Endothelial cell of umbilical vein (primary cell): ENCODE measurements around the gene MRM2. TPM values are rescaled to one million over a fixed set of nuclear protein-coding genes. Genes with fewer than 3 reads are reported as not detected.

Source experiments
- BruUV-seq: library from RNA; stranded (reverse); fragments of 400-500 nt; replicated peaks from 2 replicates; lab custom pipeline; 2021; lab: Mats Ljungman, UMichigan
- CTCF ChIA-PET: fragments of 300-600, 350-600 bp; sonication (Branson Sonifier 250); formaldehyde crosslinking; loops from one replicate; lab custom pipeline; 2021; ENCODE audit warnings: antibody characterized with exemption, inconsistent platforms; lab: Charles Lee
- POLR2A ChIA-PET: fragments of 300-600, 350-600 bp; sonication (Branson Sonifier 250); formaldehyde crosslinking; loops from one replicate; lab custom pipeline; 2021; ENCODE audit warnings: antibody characterized with exemption, inconsistent platforms; lab: Charles Lee
- DNase-seq: peaks from one replicate; pipeline ENCODE4 v3.0.0-alpha.2; 2011; ENCODE audit warnings: low read depth, low spot score
- FAIRE-seq: peaks from 2 replicates; lab custom pipeline; 2011; peaks lifted over from hg19 to GRCh38; lab: Jason Lieb, UNC
- H2AFZ ChIP-seq: 2 replicates; pipeline ENCODE4 v1.6.0; 2012; ENCODE audit warnings: low read depth, low read length, control low read depth, inconsistent platforms
- H3K27ac ChIP-seq: 2 replicates; pipeline ENCODE4 v1.5.1; 2011; ENCODE audit warnings: low read depth, mild to moderate bottlenecking, control low read depth, low read length, moderate library complexity; ENCODE audit not compliant: insufficient read depth
- H3K27me3 ChIP-seq, 2 experiments: 2 replicates each; pipeline versions ENCODE4 v1.6.0 to v1.6.1; 2011; ENCODE audit warnings: low read length in 2 of 2, mixed read lengths in 1 of 2; ENCODE audit not compliant: control insufficient read depth in 2 of 2, insufficient read depth in 2 of 2
- H3K36me3 ChIP-seq, 2 experiments: 2 replicates in 1 of 2; 3 replicates in 1 of 2; pipeline ENCODE4 v1.5.1; 2011; ENCODE audit warnings: low read length in 2 of 2, mild to moderate bottlenecking in 1 of 2, moderate library complexity in 1 of 2; ENCODE audit not compliant: control insufficient read depth in 2 of 2, insufficient read depth in 2 of 2; ENCODE audit errors: extremely low read depth in 1 of 2
- H3K4me1 ChIP-seq: 3 replicates; pipeline ENCODE4 v1.5.1; 2011; ENCODE audit warnings: mild to moderate bottlenecking, low read length; ENCODE audit not compliant: control insufficient read depth, insufficient read depth; ENCODE audit errors: extremely low read depth
- H3K4me2 ChIP-seq: 2 replicates; pipeline ENCODE4 v1.6.1; 2011; ENCODE audit warnings: low read length, control low read depth, mixed read lengths; ENCODE audit not compliant: insufficient read depth
- H3K4me3 ChIP-seq, 3 experiments: fragments of 200-600 bp in 1 of 3; sonication (generic), shearing (Covaris generic) in 1 of 3; replicated peaks in 1 of 3; 2 replicates each; pipeline ENCODE4 v1.5.1; 2011 to 2016; ENCODE audit warnings: control low read depth in 3 of 3, low read length in 3 of 3, mild to moderate bottlenecking in 2 of 3, inconsistent platforms in 1 of 3, low read depth in 1 of 3, moderate library complexity in 1 of 3; ENCODE audit not compliant: insufficient read depth in 1 of 3
- H3K79me2 ChIP-seq: 2 replicates; pipeline ENCODE4 v1.6.0; 2012; ENCODE audit warnings: low read length, inconsistent platforms; ENCODE audit not compliant: control insufficient read depth, insufficient read depth
- H3K9ac ChIP-seq: replicated peaks from 2 replicates; pipeline ENCODE3; 2011; ENCODE audit warnings: low read length, control low read depth; ENCODE audit not compliant: insufficient read depth; ENCODE audit errors: extremely low read depth
- H3K9me1 ChIP-seq: replicated peaks from 3 replicates; pipeline ENCODE4 v1.6.0; 2011; ENCODE audit warnings: mild to moderate bottlenecking, low read length; ENCODE audit not compliant: control insufficient read depth, insufficient read depth; ENCODE audit errors: extremely low read depth
- H3K9me3 ChIP-seq: replicated peaks from 2 replicates; pipeline ENCODE4 v1.5.1; 2012; ENCODE audit warnings: low read length, inconsistent platforms; ENCODE audit not compliant: control insufficient read depth, insufficient read depth
- H4K20me1 ChIP-seq: replicated peaks from 2 replicates; pipeline ENCODE3; 2011; ENCODE audit warnings: mild to moderate bottlenecking, low read length; ENCODE audit not compliant: control insufficient read depth, insufficient read depth; ENCODE audit errors: extremely low read depth
- EZH2 ChIP-seq: IDR thresholded peaks from 2 replicates; pipeline ENCODE4 v1.6.1; 2012; ENCODE audit warnings: borderline replicate concordance, low read depth, mild to moderate bottlenecking, moderate library complexity, low read length, inconsistent platforms; ENCODE audit not compliant: severe bottlenecking
- FOS ChIP-seq: IDR thresholded peaks from 2 replicates; pipeline ENCODE4 v1.6.1; 2011; ENCODE audit warnings: mild to moderate bottlenecking, low read length, moderate library complexity, borderline replicate concordance; ENCODE audit not compliant: insufficient read depth
- GATA2 ChIP-seq: IDR thresholded peaks from 2 replicates; pipeline ENCODE4 v1.7.0; 2011; ENCODE audit warnings: low read depth, mild to moderate bottlenecking, moderate library complexity, mixed read lengths, low read length; ENCODE audit not compliant: insufficient read length, insufficient read depth
- JUN ChIP-seq: IDR thresholded peaks from 2 replicates; pipeline ENCODE4 v1.6.1; 2011; ENCODE audit warnings: borderline replicate concordance, low read depth; ENCODE audit not compliant: insufficient read length, insufficient read depth
- MYC ChIP-seq: IDR thresholded peaks from one replicate; pipeline ENCODE4 v1.6.1; 2011; ENCODE audit warnings: mild to moderate bottlenecking, low read depth, low read length
- POLR2A ChIP-seq: IDR thresholded peaks from 2 replicates; pipeline ENCODE4 v1.6.1; 2012; ENCODE audit warnings: low read depth, mild to moderate bottlenecking, control low read depth, low read length
- POLR2AphosphoS5 ChIP-seq: IDR thresholded peaks from 2 replicates; pipeline ENCODE4 v1.6.1; 2012; ENCODE audit warnings: low read depth, mild to moderate bottlenecking, control low read depth, low read length, moderate library complexity; ENCODE audit not compliant: insufficient read depth
- dilution Hi-C: fragments of 300-500 bp; cut with MboI; formaldehyde crosslinking; loops from one replicate; pipeline ENCODE4 v1.15.0; 2019; ENCODE audit warnings: low sequenced_read_pairs; ENCODE audit not compliant: extremely low pct_ligation_motif_present
- intact Hi-C: fragments of 100-400 bp; cut with micrococcal nuclease; formaldehyde crosslinking; loops from one replicate; pipeline ENCODE4 v1.10.0; 2022
- polyA plus RNA-seq, 4 experiments: library from polyadenylated mRNA; depleted of rRNA in 3 of 4; stranded (reverse) in 3 of 4; unstranded in 1 of 4; fragments of >200 nt; gene quantifications; 2 replicates each; pipeline versions ENCODE4 v1.2.1 to v1.2.3, GENCODE V29; 2011 to 2012; ENCODE audit warnings: missing spikeins in 1 of 4
- total RNA-seq: library from RNA; stranded (reverse); gene quantifications from 2 replicates; pipeline ENCODE4 v1.2.3, GENCODE V29; 2021
- TF ChIP-seq, protein P1 (sequence below): IDR thresholded peaks from 2 replicates; pipeline ENCODE4 v1.6.1; 2011; ENCODE audit not compliant: insufficient read depth, insufficient read length
- TF ChIP-seq, protein P2 (sequence below), 2 donors: IDR thresholded peaks; 1 replicate in 1 of 2; 2 replicates in 1 of 2; pipeline ENCODE4 v1.5.1; 2011; ENCODE audit warnings: low read length in 2 of 2, mild to moderate bottlenecking in 2 of 2, moderate library complexity in 2 of 2, control low read depth in 1 of 2, inconsistent platforms in 1 of 2, low read depth in 1 of 2; ENCODE audit not compliant: insufficient read depth in 1 of 2; ENCODE audit errors: extremely low read depth in 1 of 2

The MRM2 gene
- total and polyA plus RNA-seq, 2 donors (not counting 3 experiments of a cell fraction or from before 2014, with no cell fraction given): 10.6 to 20.8 TPM

DNA sequence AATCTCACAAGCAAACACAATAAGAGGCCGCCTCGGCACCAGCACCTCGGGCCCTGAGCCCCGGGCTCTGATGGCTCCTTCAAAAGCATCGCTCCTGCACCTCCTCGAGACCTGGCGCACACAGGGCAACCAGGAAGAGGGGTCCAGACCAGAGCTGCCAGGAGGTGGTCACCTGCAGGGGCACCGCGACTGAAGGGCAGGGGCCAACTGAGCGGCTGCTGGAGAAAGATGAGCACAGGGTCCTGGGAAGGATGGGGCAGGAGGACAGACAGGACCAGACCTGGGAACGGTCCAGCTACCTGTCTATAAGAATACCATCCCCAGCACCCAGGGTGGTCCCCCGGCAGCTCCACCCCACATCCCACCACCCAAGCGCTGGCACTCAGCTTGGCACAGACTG lies 30.1 kb downstream of the MRM2 start:
- dilution Hi-C loops: no loop called here

DNA sequence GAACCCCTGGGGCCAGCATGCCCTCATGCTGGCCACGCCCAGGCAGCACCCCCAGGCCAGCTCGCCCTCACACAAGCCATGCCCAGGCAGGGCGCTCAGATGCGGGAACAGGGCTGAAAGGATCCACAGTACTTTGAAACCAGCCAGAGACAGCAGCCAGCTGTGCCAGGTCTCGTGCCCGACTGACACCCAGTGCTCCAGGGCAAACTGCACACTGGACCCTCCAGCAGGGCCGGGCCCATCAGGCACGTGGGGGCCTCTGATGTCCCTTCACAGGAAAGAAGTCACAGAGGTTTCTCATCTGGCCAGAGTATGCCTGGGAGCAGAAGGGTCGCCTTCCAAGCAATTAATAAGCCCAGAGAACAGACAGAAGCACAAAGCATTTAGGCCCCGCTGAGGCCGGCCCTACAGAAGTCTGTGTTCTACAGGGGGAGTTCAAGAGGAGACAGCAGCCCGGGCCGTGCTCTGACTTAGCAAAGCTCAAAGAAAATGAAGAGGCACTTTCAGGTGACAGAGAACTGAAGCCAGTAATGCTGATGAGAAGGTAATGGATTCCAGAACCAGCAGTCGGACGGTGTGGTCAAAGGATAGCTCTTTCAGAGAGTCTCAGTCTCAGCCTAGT lies 30.6 kb downstream of the MRM2 start:
- Histone ChIP-seq H3K9ac (no peak overlapping the region), H3K27ac (no peak overlapping the region)
- dilution Hi-C loops: no loop called here

More for the DNA sequence above, 30.1 kb downstream of the MRM2 start:
- Histone ChIP-seq H3K79me2 (no peaks in the 10 kb centered on the region), H3K36me3 (peaks cover 7 to 36% of the 10 kb centered on the region in 2 experiments), H3K27ac (no peak overlapping the region), H3K9me1 (no peaks in the 10 kb centered on the region), H3K9ac (no peak overlapping the region), H3K27me3 (no peaks in the 10 kb centered on the region), H3K4me2 (no peak overlapping the region), H3K4me3 (no peak overlapping the region), H3K9me3 (no peaks in the 10 kb centered on the region), H2AFZ (no peak overlapping the region), H3K4me1 (no peaks in the 10 kb centered on the region), H4K20me1 (no peaks in the 10 kb centered on the region)
- no TSS peak for BruUV-seq
- ChIA-PET CTCF (no interaction called here), POLR2A (no interaction called here)
- TF ChIP-seq POLR2AphosphoS5: no peak
- intact Hi-C loops: no loop called here
- FAIRE-seq (no peak), DNase-seq (no peak)

More for the DNA sequence above, 30.6 kb downstream of the MRM2 start:
- CTCF ChIA-PET: no interaction called here
- POLR2A ChIA-PET: no interaction called here
- no peak overlapping the region for H3K4me3 ChIP-seq
- H3K4me1 ChIP-seq: no peaks in the 10 kb centered on the region
- no peak overlapping the region for H3K4me2 ChIP-seq
- TF ChIP-seq, protein P1, sequence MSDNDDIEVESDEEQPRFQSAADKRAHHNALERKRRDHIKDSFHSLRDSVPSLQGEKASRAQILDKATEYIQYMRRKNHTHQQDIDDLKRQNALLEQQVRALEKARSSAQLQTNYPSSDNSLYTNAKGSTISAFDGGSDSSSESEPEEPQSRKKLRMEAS: no peak
- TF ChIP-seq POLR2A: no peak
- TF ChIP-seq FOS: no peak
- TF ChIP-seq JUN: no peak
- no peak for TF ChIP-seq GATA2
- TF ChIP-seq EZH2: no peak
- no peak for TF ChIP-seq POLR2AphosphoS5
- TF ChIP-seq MYC: no peak
- TF ChIP-seq, protein P2, sequence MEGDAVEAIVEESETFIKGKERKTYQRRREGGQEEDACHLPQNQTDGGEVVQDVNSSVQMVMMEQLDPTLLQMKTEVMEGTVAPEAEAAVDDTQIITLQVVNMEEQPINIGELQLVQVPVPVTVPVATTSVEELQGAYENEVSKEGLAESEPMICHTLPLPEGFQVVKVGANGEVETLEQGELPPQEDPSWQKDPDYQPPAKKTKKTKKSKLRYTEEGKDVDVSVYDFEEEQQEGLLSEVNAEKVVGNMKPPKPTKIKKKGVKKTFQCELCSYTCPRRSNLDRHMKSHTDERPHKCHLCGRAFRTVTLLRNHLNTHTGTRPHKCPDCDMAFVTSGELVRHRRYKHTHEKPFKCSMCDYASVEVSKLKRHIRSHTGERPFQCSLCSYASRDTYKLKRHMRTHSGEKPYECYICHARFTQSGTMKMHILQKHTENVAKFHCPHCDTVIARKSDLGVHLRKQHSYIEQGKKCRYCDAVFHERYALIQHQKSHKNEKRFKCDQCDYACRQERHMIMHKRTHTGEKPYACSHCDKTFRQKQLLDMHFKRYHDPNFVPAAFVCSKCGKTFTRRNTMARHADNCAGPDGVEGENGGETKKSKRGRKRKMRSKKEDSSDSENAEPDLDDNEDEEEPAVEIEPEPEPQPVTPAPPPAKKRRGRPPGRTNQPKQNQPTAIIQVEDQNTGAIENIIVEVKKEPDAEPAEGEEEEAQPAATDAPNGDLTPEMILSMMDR (IDR thresholded peaks at IDR 0.05; ENCODE audit: extremely low read depth in 1 of 2, insufficient read depth in 1 of 2, low read depth in 1 of 2, low read length in 2 of 2): no peak
- H3K36me3 ChIP-seq: peaks cover 7 to 30% of the 10 kb centered on the region in 2 experiments
- no peaks in the 10 kb centered on the region for H4K20me1 ChIP-seq
- no TSS peak for BruUV-seq
- H3K27me3 ChIP-seq: no peaks in the 10 kb centered on the region
- no peak overlapping the region for H2AFZ ChIP-seq
- H3K79me2 ChIP-seq: no peaks in the 10 kb centered on the region
- H3K9me1 ChIP-seq: no peaks in the 10 kb centered on the region
- intact Hi-C loops: no loop called here
- FAIRE-seq (no peak), DNase-seq (no peak)
- H3K9me3 ChIP-seq: no peaks in the 10 kb centered on the region
